ENCODE results near the gene NTRK2. TPM values are rescaled to one million over a fixed set of nuclear protein-coding genes. Genes with fewer than 3 reads are reported as not detected.

Gene NTRK2
- total RNA-seq, 5 donors from 2014 or later (not counting 1 experiment from before 2014, with no cell fraction given) = 0.05 to 0.39 (median 0.12) TPM; not detected in 1

- Histone ChIP-seq H3K27me3 (replicated peaks in 1 of 2; ENCODE audit: control insufficient read depth in 2 of 2, extremely low read depth in 1 of 2, insufficient read depth in 2 of 2, low read length in 1 of 2) (no peaks in the 10 kb centered on the region), H3K36me3 (ENCODE audit: control insufficient read depth in 2 of 2, extremely low read depth in 1 of 2, insufficient read depth in 1 of 2, low read length in 1 of 2) (no peaks in the 10 kb centered on the region), H3K4me1 (ENCODE audit: control insufficient read depth in 1 of 2, extremely low read depth in 1 of 2, insufficient read depth in 2 of 2, low read length in 2 of 2) (no peaks in the 10 kb centered on the region), H3K9me3 (no peaks in the 10 kb centered on the region), H3K4me3 (ENCODE audit: control insufficient read depth in 1 of 2, extremely low read depth in 1 of 2, low read length in 1 of 2) (no peak overlapping the region), H3K27ac (ENCODE audit: low read length) (no peak overlapping the region)
- Mint-ChIP-seq H3K36me3 (no peaks in the 10 kb centered on the region), H3K4me3 (no peak overlapping the region), H3K27ac (no peak overlapping the region), H3K9me3 (no peaks in the 10 kb centered on the region), H3K4me1 (no peaks in the 10 kb centered on the region), H3K27me3 (peaks cover 3 to 5% of the 10 kb centered on the region in 2 donors)
- ATAC-seq (replicated peaks in 1 of 4) = no peak
- POLR2A ChIA-PET = interaction anchor here in 1 of 2 donors (0.9 kb wide), 1 partner anchor 9 kb away, joined by 4 read pairs; no protein-coding TSS in a partner anchor
- no peak for DNase-seq
- CTCF ChIA-PET = no interaction called here
- WGBS (ENCODE audit: insufficient coverage) = no CpG with 5 or more reads among the region's 1 CpG
Observed at GRCh38 chr9:84852617-84853301, 183.2 kb downstream of the NTRK2 start.

DNA sequence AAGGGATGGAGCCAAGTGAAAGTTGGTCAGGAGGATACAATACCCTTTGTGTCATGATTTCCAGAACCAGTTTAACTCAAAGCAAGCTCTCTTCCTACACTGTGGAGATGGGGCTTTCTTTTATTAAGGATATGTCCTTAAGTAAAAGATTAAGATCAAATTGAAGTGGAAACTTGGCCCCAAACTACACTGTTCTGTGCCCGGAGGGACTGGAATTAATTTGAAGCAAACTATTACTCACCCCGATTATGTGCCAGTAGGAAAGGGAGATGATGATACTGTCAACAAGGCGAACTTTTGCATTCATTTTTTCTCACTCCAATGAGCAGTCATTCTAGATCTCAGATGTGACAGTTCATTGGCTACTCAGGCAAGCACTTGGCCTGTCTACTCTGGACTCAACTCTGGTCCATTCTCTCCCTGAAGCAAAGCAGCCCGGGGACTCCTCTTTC is 186.7 kb downstream of the NTRK2 start:
- CTCF ChIA-PET = interaction anchor here in 1 of 2 donors (0.7 kb wide), 1 partner anchor 78 kb away, joined by 4 read pairs; no protein-coding TSS in a partner anchor
- no peaks in the 10 kb centered on the region for H3K9me3 ChIP-seq

DNA sequence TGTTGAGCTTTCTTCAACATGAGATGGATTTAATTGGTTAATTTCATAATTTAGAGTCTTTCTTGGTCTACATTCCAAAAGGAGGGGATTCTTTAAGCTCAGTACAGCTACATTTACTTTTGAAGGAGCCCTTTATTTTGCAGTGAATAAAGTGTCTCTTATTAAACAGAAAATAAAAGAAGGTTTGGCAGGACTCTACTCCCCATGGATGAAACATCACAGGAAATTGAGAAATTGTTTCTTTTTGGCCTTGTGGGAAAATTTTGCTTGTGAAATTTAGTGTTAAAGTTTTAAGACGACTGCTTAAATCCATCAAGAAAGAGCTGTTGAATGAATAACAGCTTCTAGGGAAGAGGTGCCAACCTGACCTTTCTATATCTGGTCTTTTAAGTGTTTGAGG is 187.7 kb downstream of the NTRK2 start:
- Histone ChIP-seq H3K27me3 (replicated peaks in 1 of 2; ENCODE audit: control insufficient read depth in 2 of 2, extremely low read depth in 1 of 2, insufficient read depth in 2 of 2, low read length in 1 of 2) (no peaks in the 10 kb centered on the region), H3K9me3 (no peaks in the 10 kb centered on the region), H3K36me3 (ENCODE audit: control insufficient read depth in 2 of 2, extremely low read depth in 1 of 2, insufficient read depth in 1 of 2, low read length in 1 of 2) (no peaks in the 10 kb centered on the region), H3K4me1 (ENCODE audit: control insufficient read depth in 1 of 2, extremely low read depth in 1 of 2, insufficient read depth in 2 of 2, low read length in 2 of 2) (no peaks in the 10 kb centered on the region), H3K27ac (ENCODE audit: low read length) (no peak overlapping the region), H3K4me3 (ENCODE audit: control insufficient read depth in 1 of 2, extremely low read depth in 1 of 2, low read length in 1 of 2) (no peak overlapping the region)
- Mint-ChIP-seq H3K36me3 (no peaks in the 10 kb centered on the region), H3K4me1 (no peaks in the 10 kb centered on the region), H3K4me3 (no peak overlapping the region), H3K27ac (no peak overlapping the region), H3K9me3 (peaks cover 0 to 4% (median 0%) of the 10 kb centered on the region in 3 donors), H3K27me3 (peaks cover 3 to 8% of the 10 kb centered on the region in 2 donors)
- ChIA-PET POLR2A (no interaction called here), CTCF (no interaction called here)
- ATAC-seq (replicated peaks in 1 of 4) = no peak
- no peak for DNase-seq
- WGBS (ENCODE audit: insufficient coverage) = no CpG with 5 or more reads among the region's 1 CpG

More for the DNA sequence above, 186.7 kb downstream of the NTRK2 start:
- Mint-ChIP-seq H3K27me3 (peaks cover 3 to 8% of the 10 kb centered on the region in 2 donors), H3K36me3 (no peaks in the 10 kb centered on the region), H3K27ac (no peak overlapping the region), H3K4me3 (no peak overlapping the region), H3K9me3 (peaks cover 0 to 3% (median 0%) of the 10 kb centered on the region in 3 donors), H3K4me1 (no peaks in the 10 kb centered on the region)
- Histone ChIP-seq H3K4me3 (ENCODE audit: control insufficient read depth in 1 of 2, extremely low read depth in 1 of 2, low read length in 1 of 2) (no peak overlapping the region), H3K27me3 (replicated peaks in 1 of 2; ENCODE audit: control insufficient read depth in 2 of 2, extremely low read depth in 1 of 2, insufficient read depth in 2 of 2, low read length in 1 of 2) (no peaks in the 10 kb centered on the region), H3K27ac (ENCODE audit: low read length) (no peak overlapping the region), H3K4me1 (ENCODE audit: control insufficient read depth in 1 of 2, extremely low read depth in 1 of 2, insufficient read depth in 2 of 2, low read length in 2 of 2) (no peaks in the 10 kb centered on the region), H3K36me3 (ENCODE audit: control insufficient read depth in 2 of 2, extremely low read depth in 1 of 2, insufficient read depth in 1 of 2, low read length in 1 of 2) (no peaks in the 10 kb centered on the region)
- 67% methylated on average over 1 of the region's 4 CpGs for WGBS (ENCODE audit: insufficient coverage)
- DNase-seq = no peak
- ATAC-seq (replicated peaks in 1 of 4) = no peak
- POLR2A ChIA-PET = no interaction called here

DNA sequence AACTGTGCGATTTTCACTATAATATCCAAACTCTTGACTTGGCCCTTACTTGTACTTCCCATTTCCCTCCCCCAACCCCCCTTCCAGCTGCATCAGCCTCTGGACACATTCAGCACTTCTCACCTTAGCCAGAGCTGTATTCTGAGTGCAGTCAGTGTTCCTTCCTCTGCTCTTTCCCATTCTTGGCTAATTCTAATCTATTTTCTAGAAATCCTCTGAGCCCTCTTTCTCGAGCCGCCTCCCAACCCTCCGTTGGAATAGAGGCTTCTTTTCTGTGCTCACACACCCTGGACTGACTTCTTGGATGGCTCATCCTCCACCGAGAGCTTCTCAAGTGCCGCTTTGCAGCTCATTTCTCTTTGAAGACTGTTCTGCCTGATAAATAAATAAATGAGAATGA is 188.8 kb downstream of the NTRK2 start:
- ATAC-seq (replicated peaks in 1 of 4) (no peak), DNase-seq (no peak)
- ChIA-PET CTCF (no interaction called here), POLR2A (no interaction called here)
- Mint-ChIP-seq H3K4me3 (no peak overlapping the region), H3K27ac (no peak overlapping the region), H3K9me3 (peaks cover 0 to 4% (median 0%) of the 10 kb centered on the region in 3 donors), H3K27me3 (peaks cover 5 to 8% of the 10 kb centered on the region in 2 donors), H3K4me1 (no peaks in the 10 kb centered on the region), H3K36me3 (no peaks in the 10 kb centered on the region)
- 88% methylated on average over 3 of the region's 6 CpGs for WGBS (ENCODE audit: insufficient coverage)
- H3K27me3 ChIP-seq (replicated peaks in 1 of 2; ENCODE audit: control insufficient read depth in 2 of 2, extremely low read depth in 1 of 2, insufficient read depth in 2 of 2, low read length in 1 of 2) = no peaks in the 10 kb centered on the region
- H3K27ac ChIP-seq (ENCODE audit: low read length) = no peak overlapping the region
- H3K36me3 ChIP-seq (ENCODE audit: control insufficient read depth in 2 of 2, extremely low read depth in 1 of 2, insufficient read depth in 1 of 2, low read length in 1 of 2) = no peaks in the 10 kb centered on the region
- no peaks in the 10 kb centered on the region for H3K9me3 ChIP-seq
- no peaks in the 10 kb centered on the region for H3K4me1 ChIP-seq (ENCODE audit: control insufficient read depth in 1 of 2, extremely low read depth in 1 of 2, insufficient read depth in 2 of 2, low read length in 2 of 2)
- H3K4me3 ChIP-seq (ENCODE audit: control insufficient read depth in 1 of 2, extremely low read depth in 1 of 2, low read length in 1 of 2) = no peak overlapping the region

DNA sequence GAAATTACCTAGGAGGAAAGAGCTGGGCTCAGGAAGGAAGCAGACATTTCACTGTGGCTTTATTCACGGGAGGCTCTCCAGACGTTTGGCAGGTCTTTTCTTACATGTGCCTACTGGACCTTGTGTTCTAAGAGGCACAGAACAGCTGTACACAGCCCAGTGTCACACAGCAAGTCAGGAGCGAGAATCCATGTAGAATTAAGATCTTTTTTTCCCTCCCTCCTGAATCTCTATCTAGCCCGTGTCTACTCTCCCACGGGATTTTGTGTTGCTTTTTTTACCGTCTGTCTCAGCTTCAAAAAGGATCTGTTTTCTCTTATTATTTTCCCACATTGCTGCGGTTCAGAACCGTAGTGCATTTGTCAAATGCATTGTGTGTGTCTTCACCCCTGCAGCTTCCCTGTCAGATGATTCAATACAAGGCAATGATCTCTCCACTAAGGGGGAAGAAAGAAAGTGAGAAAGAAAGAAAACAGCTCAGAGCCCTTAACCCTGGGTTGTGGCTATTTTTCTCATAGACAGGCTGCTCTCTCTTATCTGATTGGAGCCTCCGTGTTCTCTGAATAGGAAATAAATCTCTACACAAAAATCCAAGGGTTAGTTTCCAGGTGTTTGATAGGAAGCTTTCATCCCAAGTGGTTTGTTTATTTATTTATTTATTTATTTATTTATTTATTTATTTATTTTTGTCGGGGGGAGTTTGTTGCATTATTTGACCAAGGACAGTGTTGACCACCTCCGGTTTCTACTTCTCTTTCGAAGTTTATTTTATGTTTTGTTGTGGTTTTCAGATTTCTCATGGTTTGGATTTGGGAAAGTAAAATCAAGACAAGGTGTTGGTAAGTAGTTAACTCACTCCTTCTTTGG is 191.0 kb downstream of the NTRK2 start:
- Mint-ChIP-seq H3K27ac (no peak overlapping the region), H3K9me3 (peaks cover 0 to 4% (median 0%) of the 10 kb centered on the region in 3 donors), H3K27me3 (peaks cover 2 to 3% of the 10 kb centered on the region in 2 donors), H3K4me1 (no peaks in the 10 kb centered on the region), H3K4me3 (no peak overlapping the region), H3K36me3 (no peaks in the 10 kb centered on the region)
- ATAC-seq (replicated peaks in 1 of 4) (no peak), DNase-seq (no peak)
- H3K4me3 ChIP-seq (ENCODE audit: control insufficient read depth in 1 of 2, extremely low read depth in 1 of 2, low read length in 1 of 2) = no peak overlapping the region
- H3K27me3 ChIP-seq (replicated peaks in 1 of 2; ENCODE audit: control insufficient read depth in 2 of 2, extremely low read depth in 1 of 2, insufficient read depth in 2 of 2, low read length in 1 of 2) = no peaks in the 10 kb centered on the region
- ChIA-PET CTCF (no interaction called here), POLR2A (interaction anchor here in 1 of 2 donors (0.7 kb wide), 1 partner anchor 11 kb away, joined by 3 read pairs; no protein-coding TSS in a partner anchor)
- H3K4me1 ChIP-seq (ENCODE audit: control insufficient read depth in 1 of 2, extremely low read depth in 1 of 2, insufficient read depth in 2 of 2, low read length in 2 of 2) = no peaks in the 10 kb centered on the region
- 65% methylated on average over 6 of the region's 12 CpGs for WGBS (ENCODE audit: insufficient coverage)
- no peak overlapping the region for H3K27ac ChIP-seq (ENCODE audit: low read length)
- H3K36me3 ChIP-seq (ENCODE audit: control insufficient read depth in 2 of 2, extremely low read depth in 1 of 2, insufficient read depth in 1 of 2, low read length in 1 of 2) = no peaks in the 10 kb centered on the region
- no peaks in the 10 kb centered on the region for H3K9me3 ChIP-seq

- ChIA-PET CTCF (no interaction called here), POLR2A (interaction anchor here in 1 of 2 donors (0.7 kb wide), 1 partner anchor 10 kb away, joined by 3 read pairs; no protein-coding TSS in a partner anchor)
- no peak overlapping the region for H3K27ac Mint-ChIP-seq
- H3K4me3 Mint-ChIP-seq = no peak overlapping the region
- ATAC-seq (replicated peaks in 1 of 4) (no peak), DNase-seq (no peak)
- peaks cover 0 to 4% (median 0%) of the 10 kb centered on the region in 3 donors for H3K9me3 Mint-ChIP-seq
- Histone ChIP-seq H3K4me1 (ENCODE audit: control insufficient read depth in 1 of 2, extremely low read depth in 1 of 2, insufficient read depth in 2 of 2, low read length in 2 of 2) (no peaks in the 10 kb centered on the region), H3K27me3 (replicated peaks in 1 of 2; ENCODE audit: control insufficient read depth in 2 of 2, extremely low read depth in 1 of 2, insufficient read depth in 2 of 2, low read length in 1 of 2) (no peaks in the 10 kb centered on the region), H3K9me3 (no peaks in the 10 kb centered on the region), H3K4me3 (ENCODE audit: control insufficient read depth in 1 of 2, extremely low read depth in 1 of 2, low read length in 1 of 2) (no peak overlapping the region), H3K36me3 (ENCODE audit: control insufficient read depth in 2 of 2, extremely low read depth in 1 of 2, insufficient read depth in 1 of 2, low read length in 1 of 2) (no peaks in the 10 kb centered on the region), H3K27ac (ENCODE audit: low read length) (no peak overlapping the region)
- H3K27me3 Mint-ChIP-seq = peaks cover 2 to 3% of the 10 kb centered on the region in 2 donors
- no peaks in the 10 kb centered on the region for H3K36me3 Mint-ChIP-seq
- no peaks in the 10 kb centered on the region for H3K4me1 Mint-ChIP-seq
- 100% methylated on average over 1 of the region's 4 CpGs for WGBS (ENCODE audit: insufficient coverage)
Observed at GRCh38 chr9:84861455-84861854, 191.9 kb downstream of the NTRK2 start.
